ENCODE measurements around the gene RIC8A. TPM values are rescaled to one million over a fixed set of nuclear protein-coding genes. Genes with fewer than 3 reads are reported as not detected.

RIC8A gene
- total RNA-seq, 1 donor from 2014 or later: 157 TPM

Other genes starting within 250 kb of the RIC8A start
- not detected in 2 replicates for gene SCGB1C1, start 14.6 kb upstream of the RIC8A start, total RNA-seq
- gene BET1L, start 309 bp upstream of the RIC8A start, total RNA-seq: 73.2 and 81.6 TPM in 2 replicates
- gene SIRT3, start 28.6 kb downstream of the RIC8A start, total RNA-seq: 10.9 and 12.0 TPM in 2 replicates
- 131 and 137 TPM in 2 replicates for gene PSMD13, start 29.3 kb downstream of the RIC8A start, total RNA-seq
- not detected in 2 replicates for gene NLRP6, start 70.7 kb downstream of the RIC8A start, total RNA-seq
- 22.9 and 25.1 TPM in 2 replicates for gene PGGHG, start 81.4 kb downstream of the RIC8A start, total RNA-seq
- not detected in 2 replicates for gene IFITM5, start 91.8 kb downstream of the RIC8A start, total RNA-seq
- 474 and 575 TPM in 2 replicates for gene IFITM2, start 100.1 kb downstream of the RIC8A start, total RNA-seq
- gene IFITM1, start 106.3 kb downstream of the RIC8A start, total RNA-seq: 526 and 631 TPM in 2 replicates
- gene IFITM3, start 113.2 kb downstream of the RIC8A start, total RNA-seq: 642 and 757 TPM in 2 replicates
- gene B4GALNT4, start 161.8 kb downstream of the RIC8A start, total RNA-seq: 64.6 and 68.5 TPM in 2 replicates
- 1.1 and 2.1 TPM in 2 replicates for gene PKP3, start 186.5 kb downstream of the RIC8A start, total RNA-seq
- gene SIGIRR, start 207.3 kb downstream of the RIC8A start, total RNA-seq: 6.2 and 7.2 TPM in 2 replicates
- 0.82 and 1.9 TPM in 2 replicates for gene ANO9, start 234.3 kb downstream of the RIC8A start, total RNA-seq
- gene PTDSS2, start 242.6 kb downstream of the RIC8A start, total RNA-seq: 40.3 and 47.3 TPM in 2 replicates